Fibroblast of the aortic adventitia (primary cell): ENCODE results near the gene C6orf136. TPM values are rescaled to one million over a fixed set of nuclear protein-coding genes. Genes with fewer than 3 reads are reported as not detected.
A peak's percentile ranks its signal among the peaks of the same experiment; 100 is the strongest.

ENCODE experiments used
- DNase-seq: peaks from one replicate; pipeline ENCODE4 v3.0.0-alpha.2; 2010; ENCODE audit warnings: low read depth
- H3K4me3 ChIP-seq: 2 replicates; pipeline ENCODE4 v1.5.1; 2011; ENCODE audit warnings: low read depth, mild to moderate bottlenecking, control low read depth, low read length, moderate library complexity
- total RNA-seq: library from RNA; depleted of rRNA; stranded (reverse); fragments of >200 nt; gene quantifications from 2 replicates; pipeline ENCODE4 v1.2.3, GENCODE V29; 2012; ENCODE audit warnings: low replicate concordance
- TF ChIP-seq, protein P1 (sequence below): IDR thresholded peaks from 2 replicates; pipeline ENCODE4 v1.5.1; 2011; ENCODE audit warnings: mild to moderate bottlenecking, low read length, control low read depth, inconsistent platforms; ENCODE audit not compliant: insufficient read depth

Gene C6orf136
- total RNA-seq, 1 donor: 5.2 TPM

DNA sequence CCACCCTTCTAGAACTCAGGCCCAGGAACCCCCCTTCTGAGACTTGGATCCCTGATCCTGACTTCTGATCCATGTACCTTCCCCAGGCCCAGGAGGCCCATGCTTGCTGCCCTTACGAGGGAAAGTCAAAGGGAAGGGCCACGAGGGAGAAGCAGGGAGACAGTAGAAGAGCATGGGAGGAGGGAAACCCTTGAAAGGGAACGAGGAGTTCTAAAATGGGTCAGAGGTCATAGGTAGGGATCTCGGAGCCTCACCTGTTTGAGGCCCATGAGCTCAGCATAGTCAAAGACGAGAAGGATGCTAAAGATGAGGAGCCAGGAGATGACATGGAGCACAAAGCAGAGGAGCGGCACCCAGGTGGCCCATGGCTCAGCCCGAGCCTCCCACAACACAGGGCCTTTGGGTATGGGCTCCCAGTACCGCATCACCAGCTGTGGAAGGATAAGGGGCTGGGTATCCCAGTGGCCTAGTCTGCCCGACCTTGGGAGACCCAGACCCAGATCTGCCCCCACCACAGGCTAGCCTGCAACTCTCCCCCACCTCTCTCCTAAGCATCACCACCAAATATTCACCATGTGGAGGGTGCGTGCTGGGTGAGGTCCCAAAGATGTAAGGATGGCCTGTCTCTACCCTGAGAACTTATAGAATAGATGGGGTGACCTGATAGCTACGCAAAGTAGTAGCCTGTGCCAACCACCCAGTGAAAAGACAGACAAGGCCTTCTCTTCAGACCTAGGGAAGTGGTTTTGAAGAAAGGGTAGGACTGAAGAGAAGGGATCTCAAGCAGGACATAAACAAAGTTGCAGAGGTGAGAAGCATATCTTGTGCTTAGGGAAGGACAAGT is 42.3 kb downstream of the C6orf136 start:
- no peak for DNase-seq
- peak overlapping the region; percentile 93 for H3K4me3 ChIP-seq
- TF ChIP-seq, protein P1, sequence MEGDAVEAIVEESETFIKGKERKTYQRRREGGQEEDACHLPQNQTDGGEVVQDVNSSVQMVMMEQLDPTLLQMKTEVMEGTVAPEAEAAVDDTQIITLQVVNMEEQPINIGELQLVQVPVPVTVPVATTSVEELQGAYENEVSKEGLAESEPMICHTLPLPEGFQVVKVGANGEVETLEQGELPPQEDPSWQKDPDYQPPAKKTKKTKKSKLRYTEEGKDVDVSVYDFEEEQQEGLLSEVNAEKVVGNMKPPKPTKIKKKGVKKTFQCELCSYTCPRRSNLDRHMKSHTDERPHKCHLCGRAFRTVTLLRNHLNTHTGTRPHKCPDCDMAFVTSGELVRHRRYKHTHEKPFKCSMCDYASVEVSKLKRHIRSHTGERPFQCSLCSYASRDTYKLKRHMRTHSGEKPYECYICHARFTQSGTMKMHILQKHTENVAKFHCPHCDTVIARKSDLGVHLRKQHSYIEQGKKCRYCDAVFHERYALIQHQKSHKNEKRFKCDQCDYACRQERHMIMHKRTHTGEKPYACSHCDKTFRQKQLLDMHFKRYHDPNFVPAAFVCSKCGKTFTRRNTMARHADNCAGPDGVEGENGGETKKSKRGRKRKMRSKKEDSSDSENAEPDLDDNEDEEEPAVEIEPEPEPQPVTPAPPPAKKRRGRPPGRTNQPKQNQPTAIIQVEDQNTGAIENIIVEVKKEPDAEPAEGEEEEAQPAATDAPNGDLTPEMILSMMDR: peak; percentile 0

DNA sequence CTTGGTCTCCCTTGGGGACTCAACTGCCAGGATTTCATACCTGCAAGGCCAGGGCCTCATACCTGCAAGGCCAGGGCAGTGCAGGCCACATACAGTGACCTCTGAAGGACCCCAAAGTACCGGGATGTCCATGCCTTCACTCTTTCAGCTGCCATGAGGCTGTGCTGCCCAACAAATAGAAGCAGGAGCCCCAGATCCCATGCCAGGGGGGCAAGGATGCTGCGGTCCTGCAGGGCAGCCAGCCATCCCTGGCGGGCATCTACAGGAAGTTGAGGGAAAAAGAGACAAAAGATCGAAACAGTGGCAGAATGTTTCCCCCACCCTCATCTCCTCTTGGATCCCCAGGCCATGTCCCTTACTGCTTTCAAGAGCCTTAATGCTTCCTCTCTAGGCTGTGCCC is 43.1 kb downstream of the C6orf136 start:
- no peak for DNase-seq
- H3K4me3 ChIP-seq: peak overlapping the region; percentile 92
- TF ChIP-seq, protein P1: no peak

DNA sequence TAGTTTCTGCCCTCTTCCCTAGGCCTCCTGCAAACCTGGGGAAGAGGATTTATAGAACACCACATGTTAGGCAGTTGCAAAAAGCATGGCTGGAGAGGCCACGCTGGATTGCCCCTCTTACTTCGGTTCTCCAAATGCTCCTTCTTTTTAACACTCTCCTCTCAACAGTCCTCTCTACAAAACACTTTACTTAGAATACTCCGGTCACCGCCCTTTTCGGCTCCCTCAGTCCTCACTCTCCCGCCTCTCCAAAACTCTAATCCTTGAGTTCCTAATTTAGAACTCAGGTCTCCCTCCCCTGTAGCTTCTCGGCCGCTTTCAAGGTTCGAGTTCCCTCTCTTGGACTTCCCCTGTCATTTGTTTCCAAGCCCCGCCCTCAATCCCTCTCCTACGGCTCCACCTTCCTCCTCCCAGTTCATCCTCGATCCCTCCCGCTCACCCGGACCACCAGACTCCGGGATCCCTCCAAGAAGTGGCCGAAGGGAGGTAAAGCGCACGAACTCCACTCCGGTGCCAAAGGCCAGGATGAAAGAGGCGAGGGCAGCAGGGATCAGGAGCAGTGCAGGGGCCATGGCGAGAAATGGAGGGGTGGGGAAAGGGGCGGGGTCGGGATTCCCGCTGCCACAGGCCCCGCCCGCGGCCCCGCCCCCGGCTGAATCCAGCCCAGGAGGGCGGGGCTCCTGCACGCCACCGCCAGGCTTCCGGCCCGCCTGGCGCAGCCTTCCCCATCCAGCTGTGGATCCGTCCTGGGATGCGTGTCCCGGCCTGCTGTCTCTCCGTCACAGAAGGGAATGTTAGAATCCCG is 43.7 kb downstream of the C6orf136 start, which contains the start of gene NRM:
Gene NRM, minus strand, starts transcription at position 582 of the 805 bp plus-strand sequence. Its CDS starts 10 bp downstream, at position 572.
- peak; percentile 85 for DNase-seq
- H3K4me3 ChIP-seq: peak within 1 kb of the TSS; percentile 92
- TF ChIP-seq, protein P1: peak; percentile 2

DNA sequence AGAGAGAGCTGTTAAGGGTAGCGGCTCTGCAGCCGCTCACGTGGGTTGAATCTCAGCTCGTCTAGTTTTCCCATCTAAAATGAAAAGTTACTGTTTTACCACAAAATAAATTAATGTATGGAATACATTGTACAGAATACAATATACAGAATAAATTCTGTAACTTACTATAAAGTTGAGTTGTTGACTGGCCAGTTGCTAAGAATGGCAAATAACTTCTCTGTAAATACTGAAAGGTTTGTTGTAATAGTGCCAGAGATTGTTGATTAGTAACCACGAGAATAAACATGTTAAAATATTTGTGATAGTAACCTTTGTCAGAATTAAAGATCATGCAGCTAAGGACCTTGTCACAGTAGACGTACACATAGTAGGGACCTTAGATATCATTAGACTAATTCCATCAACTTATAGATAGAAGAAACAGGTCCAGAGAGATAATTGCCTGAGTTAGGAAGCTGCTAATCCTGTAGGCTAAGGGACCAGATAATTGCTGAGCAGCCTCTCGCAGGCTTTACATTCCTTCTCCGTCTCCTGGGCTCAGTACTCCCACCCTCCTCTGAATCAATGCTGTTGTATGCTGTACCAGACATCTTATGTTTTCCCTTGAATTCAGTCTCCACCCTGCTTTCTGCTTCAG is 44.4 kb downstream of the C6orf136 start:
- no peak for DNase-seq
- peak overlapping the region; percentile 92 for H3K4me3 ChIP-seq
- TF ChIP-seq, protein P1: no peak

DNA sequence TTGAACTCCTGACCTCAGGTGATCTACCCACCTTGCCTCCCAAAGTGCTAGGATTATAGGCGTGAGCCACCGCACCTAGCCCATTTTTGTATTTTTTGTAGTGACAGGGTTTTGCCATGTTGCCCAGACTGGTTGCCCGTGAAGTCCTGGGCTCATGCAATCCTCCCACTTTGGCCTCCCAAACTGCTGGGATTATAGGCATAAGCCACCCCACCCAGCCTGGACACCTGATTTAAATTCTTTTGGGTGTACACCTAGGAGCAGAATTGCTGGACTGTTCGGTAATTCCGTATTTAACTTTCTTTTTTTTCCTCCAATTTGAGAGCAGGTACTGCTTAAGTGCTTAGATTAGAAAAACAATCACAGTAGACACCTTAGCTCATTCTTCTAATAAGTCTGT is 49.5 kb downstream of the C6orf136 start:
- no peak overlapping the region for H3K4me3 ChIP-seq
- TF ChIP-seq, protein P1: no peak
- no peak for DNase-seq

DNA sequence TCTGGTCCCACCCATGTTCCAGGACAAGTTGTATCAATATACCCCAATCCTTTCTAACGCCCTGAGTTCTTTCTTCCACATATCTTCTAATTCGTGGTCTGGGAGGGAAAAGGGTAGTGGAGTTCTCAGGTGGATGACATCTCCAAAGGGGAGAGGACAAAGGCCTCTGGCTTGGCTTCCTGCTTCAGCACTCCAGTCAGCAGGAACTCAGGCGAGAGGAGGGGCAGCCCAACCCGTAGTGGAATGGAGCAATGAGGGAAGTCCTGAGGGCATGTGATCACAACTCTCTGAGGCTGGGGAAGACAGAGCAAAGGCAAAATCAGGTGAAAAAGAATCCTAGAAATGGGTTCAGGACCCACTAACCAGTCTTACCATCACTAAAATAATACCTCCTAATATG is 53.4 kb downstream of the C6orf136 start:
- DNase-seq: no peak
- H3K4me3 ChIP-seq: no peak overlapping the region
- TF ChIP-seq, protein P1: no peak

Other genes with a start within 250 kb of the C6orf136 start
- gene HLA-E, start 157.6 kb upstream of the C6orf136 start, total RNA-seq: 115 and 227 TPM in 2 replicates
- 41.1 and 45.1 TPM in 2 replicates for gene GNL1, start 90.6 kb upstream of the C6orf136 start, total RNA-seq
- 2.3 and 11.0 TPM in 2 replicates for gene PRR3, start 89.8 kb upstream of the C6orf136 start, total RNA-seq
- gene ABCF1, start 75.7 kb upstream of the C6orf136 start, total RNA-seq: 33.0 and 43.2 TPM in 2 replicates
- 32.1 and 39.1 TPM in 2 replicates for gene PPP1R10, start 29.9 kb upstream of the C6orf136 start, total RNA-seq
- 47.7 and 110 TPM in 2 replicates for gene MRPS18B, start 29.3 kb upstream of the C6orf136 start, total RNA-seq
- gene ATAT1, start 20.3 kb upstream of the C6orf136 start, total RNA-seq: 0.16 and 5.6 TPM in 2 replicates
- gene DHX16, start 25.9 kb downstream of the C6orf136 start, total RNA-seq: 20.9 and 64.8 TPM in 2 replicates
- 33.0 and 82.2 TPM in 2 replicates for gene PPP1R18, start 39.5 kb downstream of the C6orf136 start, total RNA-seq
- 0.82 and 9.9 TPM in 2 replicates for gene NRM, start 43.9 kb downstream of the C6orf136 start, total RNA-seq
- 3.7 and 12.1 TPM in 2 replicates for gene MDC1, start 70.1 kb downstream of the C6orf136 start, total RNA-seq
- gene TUBB, start 73.2 kb downstream of the C6orf136 start, total RNA-seq: 120 and 996 TPM in 2 replicates
- 77.8 and 109 TPM in 2 replicates for gene FLOT1, start 95.6 kb downstream of the C6orf136 start, total RNA-seq
- 23.8 and 26.7 TPM in 2 replicates for gene IER3, start 97.4 kb downstream of the C6orf136 start, total RNA-seq
- 7.7 and 41.9 TPM in 2 replicates for gene DDR1, start 237.4 kb downstream of the C6orf136 start, total RNA-seq